Measurements from ENCODE around the gene TASOR2.

TASOR2 gene

DNA sequence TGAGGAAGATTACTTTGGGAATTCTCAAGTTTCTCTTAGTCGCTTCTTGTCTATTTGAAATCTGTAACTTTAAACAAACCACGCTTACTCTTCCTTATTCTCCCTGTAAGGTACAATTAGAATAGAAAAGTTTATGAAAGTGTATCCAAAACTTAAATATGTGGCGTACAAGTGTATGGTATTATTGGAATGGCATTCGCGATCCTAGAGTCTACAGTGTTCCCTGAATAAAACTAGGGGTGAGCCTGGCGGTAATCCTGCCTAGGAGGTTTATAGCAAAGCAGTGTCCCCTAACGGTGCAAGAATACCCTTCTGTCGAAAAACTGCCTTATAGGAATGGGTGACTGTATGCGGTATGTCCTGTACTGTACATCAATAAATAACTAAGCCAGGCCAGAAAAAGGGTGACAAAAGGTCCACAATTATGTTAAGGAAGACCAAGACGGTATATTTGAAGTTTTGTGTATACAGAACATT, 1.2 kb downstream of the TASOR2 start:
- Histone ChIP-seq H3K4me1 (ENCODE audit: control insufficient read depth, insufficient read depth, low read length) (no peaks in the 10 kb centered on the region), H3K4me3 (ENCODE audit: low read length) (peak overlapping the region; percentile 81; the same call in 1 of the 2 replicates), H3K27ac (ENCODE audit: low read length) (no peak overlapping the region), H3K36me3 (ENCODE audit: control insufficient read depth, insufficient read depth, low read length) (no peaks in the 10 kb centered on the region), H3K27me3 (ENCODE audit: control insufficient read depth, insufficient read depth, low read length) (no peaks in the 10 kb centered on the region), H3K9me3 (ENCODE audit: control insufficient read depth, insufficient read depth, low read length) (no peaks in the 10 kb centered on the region)
- WGBS (ENCODE audit: insufficient coverage, insufficient read length), result no CpG with 5 or more reads among the region's 10 CpGs
- no peak for DNase-seq (ENCODE audit: low read depth, low spot score)

DNA sequence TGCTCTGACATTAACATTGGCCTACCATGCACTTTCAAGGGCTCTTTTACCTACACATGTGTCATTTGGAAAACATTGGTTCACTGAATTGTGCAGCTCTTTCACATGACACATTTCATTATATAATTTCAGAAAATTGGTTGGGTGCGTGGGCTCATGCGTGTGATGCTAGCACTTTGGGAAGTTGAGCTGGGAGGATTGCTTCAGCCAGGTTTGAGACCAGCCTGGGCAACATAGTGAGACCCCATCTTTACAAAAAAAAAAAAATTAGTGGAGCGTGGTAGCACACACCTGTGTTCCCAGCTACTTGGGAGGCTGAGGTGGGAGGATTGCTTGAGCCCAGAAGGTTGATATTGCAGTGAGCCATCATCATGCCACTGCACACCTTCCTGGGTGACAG, 3.9 kb downstream of the TASOR2 start:
- DNase-seq (ENCODE audit: low read depth, low spot score), result no peak
- H3K36me3 ChIP-seq (ENCODE audit: control insufficient read depth, insufficient read depth, low read length), result no peaks in the 10 kb centered on the region
- WGBS (ENCODE audit: insufficient coverage, insufficient read length), result no CpG with 5 or more reads among the region's 3 CpGs
- no peak overlapping the region for H3K4me3 ChIP-seq (ENCODE audit: low read length)
- H3K9me3 ChIP-seq (ENCODE audit: control insufficient read depth, insufficient read depth, low read length), result no peaks in the 10 kb centered on the region
- no peaks in the 10 kb centered on the region for H3K27me3 ChIP-seq (ENCODE audit: control insufficient read depth, insufficient read depth, low read length)
- H3K27ac ChIP-seq (ENCODE audit: low read length), result no peak overlapping the region
- H3K4me1 ChIP-seq (ENCODE audit: control insufficient read depth, insufficient read depth, low read length), result no peaks in the 10 kb centered on the region; the same call in 1 of the 2 replicates

DNA sequence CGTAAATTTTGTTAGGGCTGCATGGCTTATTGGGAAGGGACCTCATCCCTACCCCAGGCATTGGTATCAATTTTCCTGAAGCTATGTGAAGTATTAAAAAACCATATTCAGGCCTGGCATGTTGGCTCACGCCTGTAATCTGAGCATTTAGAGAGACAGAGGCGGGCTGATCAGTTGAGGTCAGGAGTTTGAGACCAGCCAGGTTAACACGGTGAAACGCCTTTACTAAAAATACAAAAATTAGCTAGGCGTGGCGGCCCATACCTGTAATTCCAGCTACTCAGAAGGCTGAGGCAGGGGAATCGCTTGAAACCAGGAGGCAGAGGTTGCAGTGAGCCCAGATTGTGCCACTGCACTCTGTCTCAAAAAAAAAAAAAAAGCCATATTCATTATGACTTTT, 7.1 kb downstream of the TASOR2 start:
- no peak overlapping the region for H3K4me3 ChIP-seq (ENCODE audit: low read length)
- no peaks in the 10 kb centered on the region for H3K36me3 ChIP-seq (ENCODE audit: control insufficient read depth, insufficient read depth, low read length)
- H3K27ac ChIP-seq (ENCODE audit: low read length), result no peak overlapping the region
- no peaks in the 10 kb centered on the region for H3K27me3 ChIP-seq (ENCODE audit: control insufficient read depth, insufficient read depth, low read length)
- DNase-seq (ENCODE audit: low read depth, low spot score), result no peak
- no CpG with 5 or more reads among the region's 8 CpGs for WGBS (ENCODE audit: insufficient coverage, insufficient read length)
- H3K4me1 ChIP-seq (ENCODE audit: control insufficient read depth, insufficient read depth, low read length), result no peaks in the 10 kb centered on the region; the same call in 1 of the 2 replicates
- H3K9me3 ChIP-seq (ENCODE audit: control insufficient read depth, insufficient read depth, low read length), result no peaks in the 10 kb centered on the region

DNA sequence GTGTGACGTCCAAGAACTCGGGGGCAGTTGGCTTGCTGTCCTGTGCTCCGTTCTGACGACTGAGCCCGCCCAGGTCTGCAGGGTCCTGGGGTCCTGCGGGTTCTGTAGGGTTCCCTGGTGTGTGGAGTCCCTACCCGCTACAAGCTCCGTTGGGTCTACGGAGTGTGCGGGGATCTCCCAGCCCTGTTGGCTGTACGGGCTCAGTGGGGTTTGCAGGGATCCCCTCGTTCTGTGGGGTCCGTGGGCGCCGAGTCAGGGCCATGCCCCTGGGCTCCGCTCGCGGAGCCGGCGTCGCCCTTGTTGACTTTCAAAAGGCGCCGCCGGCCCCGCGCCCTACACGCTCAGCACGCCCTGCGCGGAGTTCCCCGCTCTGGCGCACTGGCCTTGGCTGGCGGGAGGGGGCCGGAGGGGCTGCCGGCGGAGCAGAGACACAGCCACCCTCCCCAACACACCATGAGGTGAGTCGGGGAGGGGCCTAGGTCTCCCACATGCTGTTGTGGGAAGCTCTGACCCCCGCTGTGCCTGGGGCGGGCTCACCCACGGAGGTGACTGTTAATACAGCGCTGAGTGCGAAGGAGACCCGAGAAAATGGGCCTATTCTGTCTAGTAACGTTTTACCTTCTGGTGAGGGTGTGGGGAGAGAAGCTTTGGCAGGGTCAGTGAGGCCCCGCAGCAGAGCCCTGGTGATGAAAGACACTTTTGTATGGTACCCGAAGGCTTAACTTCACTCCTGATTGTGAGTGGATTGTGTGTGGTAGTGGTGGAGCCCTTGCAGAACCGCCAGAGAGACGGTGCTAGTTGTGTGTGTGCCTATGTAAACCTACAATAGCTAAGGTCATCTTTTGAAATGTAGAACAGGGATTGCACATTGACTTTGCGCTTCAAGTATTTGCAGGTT, 8.1 kb downstream of the TASOR2 start:
- DNase-seq (ENCODE audit: low read depth, low spot score), result no peak
- H3K27ac ChIP-seq (ENCODE audit: low read length), result no peak overlapping the region
- H3K4me1 ChIP-seq (ENCODE audit: control insufficient read depth, insufficient read depth, low read length), result no peaks in the 10 kb centered on the region; the same call in 1 of the 2 replicates
- H3K36me3 ChIP-seq (ENCODE audit: control insufficient read depth, insufficient read depth, low read length), result no peaks in the 10 kb centered on the region
- no peaks in the 10 kb centered on the region for H3K9me3 ChIP-seq (ENCODE audit: control insufficient read depth, insufficient read depth, low read length)
- H3K4me3 ChIP-seq (ENCODE audit: low read length), result peak overlapping the region; percentile 50; the same call in 1 of the 2 replicates
- no CpG with 5 or more reads among the region's 49 CpGs for WGBS (ENCODE audit: insufficient coverage, insufficient read length)
- H3K27me3 ChIP-seq (ENCODE audit: control insufficient read depth, insufficient read depth, low read length), result no peaks in the 10 kb centered on the region

DNA sequence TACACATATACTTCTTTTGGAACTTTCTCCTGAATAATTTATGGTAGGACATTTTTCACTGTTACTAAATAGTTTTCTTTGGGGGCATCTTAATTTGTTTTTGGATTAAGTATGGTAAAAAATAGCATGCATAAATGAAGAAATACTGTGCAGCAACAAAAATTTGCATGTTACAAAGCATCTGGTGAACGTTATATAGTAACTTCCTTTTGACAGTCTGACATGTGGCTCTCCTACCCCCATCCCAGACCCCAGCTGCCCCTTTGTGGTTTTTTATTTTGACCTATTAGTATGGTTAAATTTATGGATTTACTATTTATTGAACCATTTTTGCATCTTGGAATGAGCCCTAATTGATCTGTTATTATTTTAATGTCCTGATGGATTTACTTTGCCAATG, 9.9 kb downstream of the TASOR2 start:
- no CpG with 5 or more reads among the region's 1 CpG for WGBS (ENCODE audit: insufficient coverage, insufficient read length)
- H3K4me1 ChIP-seq (ENCODE audit: control insufficient read depth, insufficient read depth, low read length), result no peaks in the 10 kb centered on the region; the same call in 1 of the 2 replicates
- no peak for DNase-seq (ENCODE audit: low read depth, low spot score)
- no peaks in the 10 kb centered on the region for H3K36me3 ChIP-seq (ENCODE audit: control insufficient read depth, insufficient read depth, low read length)
- H3K4me3 ChIP-seq (ENCODE audit: low read length), result no peak overlapping the region
- no peaks in the 10 kb centered on the region for H3K27me3 ChIP-seq (ENCODE audit: control insufficient read depth, insufficient read depth, low read length)
- no peak overlapping the region for H3K27ac ChIP-seq (ENCODE audit: low read length)
- H3K9me3 ChIP-seq (ENCODE audit: control insufficient read depth, insufficient read depth, low read length), result no peaks in the 10 kb centered on the region

DNA sequence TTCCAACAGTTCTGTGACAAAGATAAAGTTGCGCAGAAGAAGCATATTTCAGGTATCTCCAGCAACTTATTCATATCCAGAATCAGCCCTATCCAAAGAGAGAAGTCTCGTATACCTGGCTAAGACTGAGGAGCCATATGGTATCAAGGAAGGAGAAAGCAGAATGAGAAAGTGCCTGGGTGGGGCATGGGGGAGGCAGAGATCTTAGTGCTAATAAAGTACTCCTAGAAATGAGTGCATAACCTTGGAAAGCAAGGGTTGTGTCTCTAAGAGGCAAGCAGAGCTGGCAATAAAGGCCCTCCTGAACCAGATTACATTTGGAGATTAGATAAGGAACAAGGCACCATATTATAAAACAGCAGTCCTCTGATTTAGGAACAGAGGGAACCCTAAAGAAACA, 12.7 kb downstream of the TASOR2 start:
- H3K4me3 ChIP-seq (ENCODE audit: low read length), result no peak overlapping the region
- H3K4me1 ChIP-seq (ENCODE audit: control insufficient read depth, insufficient read depth, low read length), result no peaks in the 10 kb centered on the region; the same call in 1 of the 2 replicates
- no peaks in the 10 kb centered on the region for H3K36me3 ChIP-seq (ENCODE audit: control insufficient read depth, insufficient read depth, low read length)
- H3K9me3 ChIP-seq (ENCODE audit: control insufficient read depth, insufficient read depth, low read length), result no peaks in the 10 kb centered on the region
- H3K27me3 ChIP-seq (ENCODE audit: control insufficient read depth, insufficient read depth, low read length), result no peaks in the 10 kb centered on the region
- DNase-seq (ENCODE audit: low read depth, low spot score), result no peak
- no CpG with 5 or more reads among the region's 2 CpGs for WGBS (ENCODE audit: insufficient coverage, insufficient read length)
- H3K27ac ChIP-seq (ENCODE audit: low read length), result no peak overlapping the region

DNA sequence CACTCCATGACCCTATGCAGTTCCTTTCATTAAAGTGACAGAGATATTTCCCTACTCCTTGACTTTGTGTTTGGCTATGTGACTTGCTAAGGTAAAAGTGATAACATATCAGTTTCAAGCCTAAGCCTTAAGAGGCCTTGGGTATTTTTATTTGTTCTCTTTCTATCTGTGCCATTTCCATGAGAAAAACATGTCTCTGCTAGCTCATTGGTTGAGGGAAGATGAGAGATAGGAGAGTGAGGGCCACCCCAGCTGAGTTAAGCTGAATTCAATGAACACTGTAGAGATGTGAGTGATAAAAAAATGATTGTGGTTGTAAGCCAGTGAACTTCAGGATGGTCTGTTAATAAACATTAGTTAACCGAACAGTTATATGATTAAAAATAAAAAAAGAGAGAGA, 13.4 kb downstream of the TASOR2 start:
- Histone ChIP-seq H3K27me3 (ENCODE audit: control insufficient read depth, insufficient read depth, low read length) (no peaks in the 10 kb centered on the region), H3K4me1 (ENCODE audit: control insufficient read depth, insufficient read depth, low read length) (no peaks in the 10 kb centered on the region; the same call in 1 of the 2 replicates), H3K36me3 (ENCODE audit: control insufficient read depth, insufficient read depth, low read length) (no peaks in the 10 kb centered on the region), H3K27ac (ENCODE audit: low read length) (no peak overlapping the region), H3K4me3 (ENCODE audit: low read length) (no peak overlapping the region), H3K9me3 (ENCODE audit: control insufficient read depth, insufficient read depth, low read length) (no peaks in the 10 kb centered on the region)
- WGBS (ENCODE audit: insufficient coverage, insufficient read length), result no CpG with 5 or more reads among the region's 1 CpG
- DNase-seq (ENCODE audit: low read depth, low spot score), result no peak

DNA sequence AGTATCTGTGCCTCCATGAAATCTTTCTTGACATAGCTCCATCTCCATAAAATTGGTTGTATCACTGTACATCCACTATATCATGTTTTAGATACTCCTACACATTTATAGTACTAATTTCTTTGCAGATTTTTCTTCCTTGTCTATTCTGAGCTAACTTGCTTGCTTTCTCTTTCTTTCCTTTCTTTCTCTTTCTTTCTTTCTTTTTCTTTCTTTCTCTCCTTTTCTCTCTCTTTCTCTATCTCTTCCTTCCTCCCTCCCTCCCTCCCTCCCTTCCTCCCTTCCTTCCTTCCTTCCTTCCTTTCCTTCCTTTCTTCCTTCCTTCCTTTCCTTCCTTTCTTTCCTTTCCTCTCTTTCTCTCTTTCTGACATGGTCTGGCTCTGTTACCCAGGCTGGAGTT, 23.7 kb downstream of the TASOR2 start:
- no peaks in the 10 kb centered on the region for H3K36me3 ChIP-seq (ENCODE audit: control insufficient read depth, insufficient read depth, low read length)
- no peak overlapping the region for H3K27ac ChIP-seq (ENCODE audit: low read length)
- no peak overlapping the region for H3K4me3 ChIP-seq (ENCODE audit: low read length)
- H3K4me1 ChIP-seq (ENCODE audit: control insufficient read depth, insufficient read depth, low read length), result no peaks in the 10 kb centered on the region
- H3K9me3 ChIP-seq (ENCODE audit: control insufficient read depth, insufficient read depth, low read length), result no peaks in the 10 kb centered on the region
- DNase-seq (ENCODE audit: low read depth, low spot score), result no peak
- H3K27me3 ChIP-seq (ENCODE audit: control insufficient read depth, insufficient read depth, low read length), result no peaks in the 10 kb centered on the region

DNA sequence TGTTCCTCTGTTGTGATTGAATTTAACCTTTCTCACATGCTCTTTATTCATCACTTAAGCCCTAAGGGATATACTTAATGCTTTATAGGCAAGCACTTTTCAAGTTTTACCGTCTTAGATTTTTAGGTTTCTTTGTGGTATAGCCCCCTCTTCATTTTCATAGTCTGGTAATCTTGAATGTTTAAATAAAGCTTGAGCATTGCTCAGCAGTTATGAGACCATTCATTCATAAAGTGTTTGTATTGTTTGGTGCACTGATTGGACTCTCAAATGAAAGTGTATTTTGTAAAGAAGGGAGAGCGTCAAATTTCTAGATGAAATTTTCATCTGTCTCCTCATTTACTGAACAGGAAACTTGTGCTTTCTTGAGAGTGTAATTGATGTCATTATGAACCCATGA, 25.2 kb downstream of the TASOR2 start:
- Histone ChIP-seq H3K27ac (ENCODE audit: low read length) (no peak overlapping the region), H3K4me3 (ENCODE audit: low read length) (no peak overlapping the region), H3K4me1 (ENCODE audit: control insufficient read depth, insufficient read depth, low read length) (no peaks in the 10 kb centered on the region), H3K9me3 (ENCODE audit: control insufficient read depth, insufficient read depth, low read length) (no peaks in the 10 kb centered on the region), H3K27me3 (ENCODE audit: control insufficient read depth, insufficient read depth, low read length) (no peaks in the 10 kb centered on the region), H3K36me3 (ENCODE audit: control insufficient read depth, insufficient read depth, low read length) (no peaks in the 10 kb centered on the region)
- no CpG with 5 or more reads among the region's 2 CpGs for WGBS (ENCODE audit: insufficient coverage, insufficient read length)
- no peak for DNase-seq (ENCODE audit: low read depth, low spot score)

DNA sequence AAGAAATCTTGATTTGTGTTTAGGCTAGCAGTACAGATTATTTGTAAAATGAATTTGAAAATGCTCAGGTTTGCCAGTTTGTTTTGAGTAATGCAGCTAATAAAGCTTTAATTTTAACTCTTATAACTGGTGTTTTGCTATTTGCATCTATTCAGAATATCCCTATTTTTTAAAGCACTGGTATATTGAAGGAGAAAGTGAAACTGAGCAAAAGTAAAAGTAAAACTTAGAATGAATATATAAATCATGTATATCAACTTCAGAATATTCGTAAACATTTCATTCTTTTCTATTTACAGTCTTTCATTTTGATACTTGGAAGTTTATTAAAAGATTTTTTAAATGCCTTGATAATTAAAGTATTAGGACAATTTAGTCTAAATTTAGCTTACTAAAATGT, 26.2 kb downstream of the TASOR2 start:
- H3K4me3 ChIP-seq (ENCODE audit: low read length), result no peak overlapping the region
- H3K4me1 ChIP-seq (ENCODE audit: control insufficient read depth, insufficient read depth, low read length), result no peaks in the 10 kb centered on the region
- H3K27me3 ChIP-seq (ENCODE audit: control insufficient read depth, insufficient read depth, low read length), result no peaks in the 10 kb centered on the region
- H3K36me3 ChIP-seq (ENCODE audit: control insufficient read depth, insufficient read depth, low read length), result no peaks in the 10 kb centered on the region
- DNase-seq (ENCODE audit: low read depth, low spot score), result no peak
- no CpG with 5 or more reads among the region's 1 CpG for WGBS (ENCODE audit: insufficient coverage, insufficient read length)
- H3K9me3 ChIP-seq (ENCODE audit: control insufficient read depth, insufficient read depth, low read length), result no peaks in the 10 kb centered on the region
- no peak overlapping the region for H3K27ac ChIP-seq (ENCODE audit: low read length)

DNA sequence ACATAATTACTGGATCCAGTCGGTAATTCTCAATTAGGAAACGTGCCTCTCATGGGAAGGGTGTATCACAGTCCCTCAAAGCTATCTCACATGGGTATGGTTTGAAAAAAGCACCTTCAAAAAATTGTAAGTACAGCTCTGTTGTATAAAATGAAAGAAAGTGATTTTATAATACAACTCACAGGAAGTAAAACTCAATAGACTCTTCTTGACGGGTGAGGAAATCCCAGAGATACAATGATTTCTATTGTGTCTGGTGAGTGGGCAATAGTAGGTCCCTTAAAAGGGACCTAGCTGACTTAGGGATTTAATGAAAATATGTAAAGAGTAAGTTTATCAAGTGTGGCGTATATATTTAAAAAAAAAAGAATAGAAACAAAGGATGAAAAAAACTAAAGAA, 27.0 kb downstream of the TASOR2 start:
- no peaks in the 10 kb centered on the region for H3K27me3 ChIP-seq (ENCODE audit: control insufficient read depth, insufficient read depth, low read length)
- WGBS (ENCODE audit: insufficient coverage, insufficient read length), result 100% methylated on average over 1 of the region's 4 CpGs
- no peak overlapping the region for H3K27ac ChIP-seq (ENCODE audit: low read length)
- H3K9me3 ChIP-seq (ENCODE audit: control insufficient read depth, insufficient read depth, low read length), result no peaks in the 10 kb centered on the region
- H3K4me1 ChIP-seq (ENCODE audit: control insufficient read depth, insufficient read depth, low read length), result no peaks in the 10 kb centered on the region
- no peaks in the 10 kb centered on the region for H3K36me3 ChIP-seq (ENCODE audit: control insufficient read depth, insufficient read depth, low read length)
- DNase-seq (ENCODE audit: low read depth, low spot score), result no peak
- H3K4me3 ChIP-seq (ENCODE audit: low read length), result no peak overlapping the region

All from iPS DF 6.9 (cell line).